Kidney tubule cell (primary cell): ENCODE results near the gene CTH.
A peak's percentile ranks its signal among the peaks of the same experiment; 100 is the strongest.
"Not testable (repeated sequence)": the region's sequence is repeated elsewhere in the genome, so short reads cannot be mapped to it uniquely, and the experiment has no call there.

Source experiments
- DNase-seq: peaks from one replicate; pipeline ENCODE4 v3.0.0-alpha.2; 2018; ENCODE audit warnings: low spot score

The CTH gene

DNA sequence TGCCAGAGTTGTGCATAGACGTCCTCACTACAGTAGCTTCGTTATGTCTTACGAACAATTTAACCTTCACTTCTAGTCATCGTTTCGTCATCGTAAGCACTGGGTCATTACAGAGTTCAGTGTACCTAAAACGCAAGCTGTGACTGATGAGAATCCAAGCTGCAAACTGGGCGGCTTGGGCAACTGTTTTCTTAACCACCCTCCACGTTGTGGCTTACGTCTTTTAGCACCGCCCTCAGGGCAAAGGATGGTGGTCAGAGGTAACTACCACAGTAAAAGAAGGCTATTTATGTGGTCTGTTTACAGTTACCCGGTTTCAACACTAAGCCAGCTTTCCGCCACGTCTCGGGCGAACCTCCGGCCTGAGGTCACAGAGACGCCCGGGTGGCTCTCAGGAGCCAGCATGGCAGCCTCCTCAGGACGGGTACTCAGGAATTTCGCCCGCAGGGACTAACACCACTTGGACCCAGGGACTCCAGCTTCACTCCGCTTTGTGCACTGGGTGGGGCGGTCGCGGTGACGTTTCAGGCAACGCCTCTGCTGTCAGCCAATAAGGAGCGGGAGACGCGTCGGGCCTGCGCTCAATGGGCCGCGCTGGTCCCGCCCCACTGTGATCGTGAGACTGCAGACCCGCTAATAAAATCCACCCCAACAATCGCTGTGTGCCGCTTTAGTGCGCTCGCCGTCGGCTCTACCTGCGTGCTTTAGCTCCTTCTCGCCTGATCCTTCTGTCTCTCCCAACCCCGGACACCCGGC, at the start of gene CTH:
Gene CTH, plus strand, starts transcription at position 665 of the 756 bp plus-strand sequence. CDS start 148 bp downstream, outside the sequence.
- peak; percentile 98 for DNase-seq

DNA sequence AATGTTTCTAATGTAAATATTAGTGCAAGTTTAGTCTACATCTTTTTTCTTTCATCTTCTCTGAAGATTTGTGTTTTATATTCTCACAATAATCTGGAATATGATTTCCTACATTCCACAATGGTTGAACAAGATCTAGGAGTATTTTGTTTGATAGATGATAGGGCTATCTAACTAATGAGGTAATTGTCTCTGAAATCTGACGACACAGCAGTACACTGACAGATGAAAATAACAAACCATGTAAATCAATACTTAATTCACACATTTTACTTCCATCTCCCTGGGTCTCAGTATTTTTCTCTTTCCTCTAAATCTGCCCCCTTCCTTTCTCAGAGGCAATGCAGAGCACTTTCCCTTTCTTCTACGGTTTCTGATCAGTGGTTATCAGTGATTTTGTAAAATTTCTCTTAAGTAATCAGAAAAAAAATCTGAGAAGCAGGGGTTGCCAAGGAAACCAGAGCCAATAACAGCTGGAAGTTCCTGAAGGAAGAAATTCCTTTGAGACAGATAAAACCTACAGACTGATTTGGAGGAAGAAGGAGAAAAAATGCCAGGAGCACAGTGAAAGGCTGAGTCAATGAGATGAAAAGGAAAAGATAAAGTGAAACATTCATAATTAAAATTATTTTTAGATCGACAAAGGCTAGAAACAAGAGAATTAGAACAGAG, 49.2 kb upstream of the CTH start:
- DNase-seq, result peak; percentile 57

DNA sequence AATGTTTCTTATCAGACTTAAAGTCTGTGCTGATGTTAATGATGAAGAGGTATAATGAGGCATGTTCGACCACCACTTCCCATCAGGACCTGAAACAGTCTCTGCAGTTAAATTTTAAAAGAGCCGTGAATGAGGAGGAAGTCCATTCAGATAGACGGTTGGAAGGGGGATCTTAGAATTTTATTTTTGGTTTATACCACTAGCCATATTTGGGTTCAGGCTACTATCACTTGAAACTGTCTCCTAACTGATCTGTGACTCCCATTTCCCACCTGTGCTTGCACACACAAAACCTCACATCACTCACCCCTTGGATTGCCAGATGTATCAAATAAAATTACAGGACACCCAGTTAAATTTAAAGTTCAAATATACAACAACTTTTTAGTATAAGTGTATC, 46.6 kb upstream of the CTH start:
- DNase-seq, result no peak

DNA sequence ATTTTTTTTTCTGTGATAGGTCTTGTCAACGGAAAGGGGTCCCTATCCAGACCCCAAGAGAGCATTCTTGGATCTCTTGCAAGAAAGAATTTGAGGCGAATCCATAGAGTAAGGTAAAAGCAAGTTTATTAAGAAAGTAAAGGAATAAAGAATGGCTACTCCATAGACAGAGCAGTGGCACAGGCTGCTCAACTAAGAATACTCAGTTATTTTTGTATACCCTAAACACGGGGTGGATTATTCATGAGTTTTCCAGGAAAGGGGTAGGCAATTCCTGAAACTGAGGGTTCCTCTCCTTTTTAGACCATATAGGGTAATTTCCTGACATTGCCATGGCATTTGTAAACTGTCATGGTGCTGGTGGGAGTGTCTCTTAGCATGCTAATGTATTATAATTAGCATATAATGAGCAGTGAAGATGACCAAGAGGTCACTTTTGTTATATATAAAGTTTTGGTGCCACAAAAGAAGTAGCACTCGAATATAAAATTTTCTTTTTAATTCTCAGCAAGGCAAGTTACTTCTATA, 44.6 kb upstream of the CTH start:
- not testable (repeated sequence) for DNase-seq

- DNase-seq, result peak; percentile 18
Observed at GRCh38 chr1:70366997-70367396, 44.1 kb upstream of the CTH start.

DNA sequence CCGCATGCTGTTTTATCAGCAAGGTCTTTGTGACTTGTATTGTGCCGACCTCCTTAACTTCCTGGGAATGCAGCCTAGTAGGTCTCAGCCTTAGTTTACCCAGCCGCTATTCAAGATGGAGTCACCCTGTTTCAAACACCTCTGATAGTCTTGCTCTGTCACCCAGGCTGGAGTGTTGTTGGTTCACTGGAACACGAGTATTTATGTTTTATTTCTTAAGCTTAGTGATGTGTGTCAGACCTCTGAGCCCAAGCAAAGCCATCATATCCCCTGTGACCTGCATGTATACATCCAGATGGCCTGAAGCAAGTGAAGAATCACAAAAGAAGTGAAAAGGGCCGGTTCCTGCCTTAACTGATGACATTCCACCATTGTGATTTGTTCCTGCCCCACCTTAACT, 43.7 kb upstream of the CTH start:
- not testable (repeated sequence) for DNase-seq

DNA sequence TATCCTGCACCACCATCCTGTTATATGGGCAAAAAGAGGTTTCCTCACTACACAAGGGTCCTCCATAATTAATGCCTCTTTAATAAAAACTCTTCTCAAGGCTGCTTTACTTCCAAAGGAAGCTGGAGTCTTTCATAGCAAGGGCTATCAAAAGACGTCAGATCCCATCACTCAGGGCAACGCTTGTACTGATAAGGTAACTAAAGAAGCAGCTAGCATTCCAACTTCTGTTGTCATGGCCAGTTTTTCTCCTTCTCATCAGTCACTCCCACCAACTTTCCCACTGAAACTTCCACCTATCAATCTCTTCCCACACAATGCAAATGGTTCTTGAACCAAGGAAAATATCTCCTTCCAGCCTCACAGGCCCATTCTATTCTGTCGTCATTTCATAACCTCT, 39.5 kb upstream of the CTH start:
- not testable (repeated sequence) for DNase-seq

- DNase-seq, result no peak
Observed at GRCh38 chr1:70372426-70372825, 38.6 kb upstream of the CTH start.

GRCh38 chr1:70373580-70373979, 37.5 kb upstream of the CTH start:
- not testable (repeated sequence) for DNase-seq

GRCh38 chr1:70376196-70376595, 34.9 kb upstream of the CTH start:
- DNase-seq, result no peak

GRCh38 chr1:70382682-70383081, 28.4 kb upstream of the CTH start:
- peak; percentile 33 for DNase-seq

- DNase-seq, result no peak
Observed at GRCh38 chr1:70383483-70383882, 27.6 kb upstream of the CTH start.

DNA sequence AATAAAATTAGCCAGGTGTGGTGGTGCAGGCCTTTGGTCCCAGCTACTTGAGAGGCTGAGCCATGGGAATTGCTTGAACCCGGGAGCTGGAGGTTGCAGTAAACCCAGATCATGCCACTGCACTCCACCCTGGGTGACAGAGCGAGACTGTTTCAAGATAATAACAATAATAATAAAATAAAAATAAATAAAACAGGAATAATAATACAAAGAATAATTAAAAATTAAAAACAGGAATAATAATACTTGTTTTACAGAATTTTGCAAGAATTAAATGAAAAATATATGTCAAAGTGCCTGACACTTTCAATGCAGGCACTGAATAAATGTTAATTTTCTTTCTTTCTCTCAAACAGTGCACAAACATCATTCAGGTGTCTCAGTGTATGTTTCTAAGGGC, 26.5 kb upstream of the CTH start:
- DNase-seq, result no peak

DNA sequence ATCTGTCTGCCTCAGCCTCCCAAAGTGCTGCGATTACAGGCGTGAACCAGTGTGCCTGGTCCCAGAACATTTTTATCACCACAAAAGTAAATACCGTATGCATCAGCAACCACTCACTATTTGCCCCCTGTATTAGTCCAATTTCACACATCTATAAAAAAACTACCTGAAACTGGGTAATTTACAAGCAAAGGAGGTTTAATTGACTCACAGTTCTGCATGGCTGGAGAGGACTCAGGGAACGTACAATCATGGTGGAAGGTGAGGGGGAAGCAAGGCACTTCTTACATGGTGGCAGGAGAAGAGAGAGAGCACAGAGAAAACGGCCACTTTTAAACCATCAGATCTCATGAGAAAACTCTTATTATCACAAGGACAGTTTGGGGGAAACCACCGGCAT, 25.6 kb upstream of the CTH start:
- no peak for DNase-seq

- DNase-seq, result no peak
Observed at GRCh38 chr1:70386121-70386520, 24.9 kb upstream of the CTH start.

DNA sequence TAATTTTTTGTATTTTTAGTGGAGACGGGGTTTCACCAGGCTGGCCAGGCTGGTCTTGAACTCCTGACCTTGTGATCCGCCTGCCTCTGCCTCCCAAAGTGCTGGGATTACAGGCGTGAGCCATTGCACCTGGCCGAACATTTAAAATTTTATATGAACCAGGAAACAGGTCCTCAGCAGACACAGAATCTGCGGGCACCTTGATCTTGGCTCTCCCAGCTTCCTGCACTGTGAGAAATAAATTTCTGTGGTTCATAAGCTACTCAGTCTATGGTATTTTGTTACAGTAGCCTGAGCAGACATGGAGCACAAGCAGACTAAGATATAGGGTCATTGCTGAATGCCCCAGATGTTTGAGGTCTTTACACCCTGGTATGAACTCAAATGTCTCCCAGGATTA, 23.6 kb upstream of the CTH start:
- no peak for DNase-seq

DNA sequence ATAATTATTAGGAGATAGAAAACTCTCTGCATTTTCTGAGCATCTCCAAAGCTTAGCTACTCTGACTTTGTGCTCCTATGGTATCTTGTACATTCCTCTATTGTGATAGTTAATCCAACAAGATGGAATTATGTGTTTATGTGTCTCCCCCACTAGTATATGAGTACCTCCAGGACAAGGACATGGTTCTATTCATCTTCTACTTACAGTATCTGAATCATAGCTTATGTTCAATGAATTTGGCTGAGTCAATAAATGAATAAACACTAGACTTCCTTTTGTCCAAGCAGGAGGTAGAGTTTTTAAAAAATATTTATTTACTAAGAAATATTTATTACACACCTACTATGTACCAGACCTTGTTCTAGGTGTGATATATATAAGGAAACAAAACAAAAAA, 18.4 kb upstream of the CTH start:
- no peak for DNase-seq

DNA sequence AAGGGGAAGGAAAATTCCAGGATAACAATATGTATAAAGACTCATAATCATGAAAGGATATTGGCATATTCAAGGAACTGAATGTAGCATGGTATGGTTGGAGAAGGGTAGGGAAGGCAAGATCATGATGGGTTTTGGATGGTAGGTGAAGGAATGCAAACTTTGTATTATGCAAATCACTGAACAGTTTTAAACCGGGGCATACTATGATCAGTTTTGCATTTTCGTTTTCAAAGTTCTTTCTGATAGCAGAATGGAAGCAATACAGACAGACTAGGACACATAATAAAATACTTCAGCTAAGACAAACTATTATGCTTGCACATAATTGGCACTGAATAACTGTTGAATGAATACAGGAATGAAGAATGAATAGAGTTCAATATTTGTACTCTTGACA, 14.5 kb upstream of the CTH start:
- no peak for DNase-seq

- DNase-seq, result no peak
Observed at GRCh38 chr1:70397013-70397412, 14.1 kb upstream of the CTH start.

DNA sequence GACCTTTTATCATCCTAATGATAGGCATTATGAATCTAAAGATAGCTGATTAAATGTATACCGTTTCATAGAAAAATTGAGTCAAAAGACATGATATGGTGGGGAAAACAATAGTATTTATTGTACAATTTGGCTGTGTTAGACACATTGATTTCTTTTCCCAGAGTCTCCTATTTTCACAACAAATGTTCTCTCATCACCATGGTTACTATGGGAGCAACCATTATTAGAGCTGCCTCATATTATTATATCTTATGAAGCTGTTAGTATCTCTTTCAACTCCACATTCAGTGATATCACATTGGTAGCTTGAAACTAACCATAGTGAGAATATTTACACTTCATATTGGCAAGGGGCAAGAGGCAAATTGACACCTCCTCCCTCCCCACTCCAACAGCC, 10.7 kb upstream of the CTH start:
- DNase-seq, result no peak

- DNase-seq, result no peak
Observed at GRCh38 chr1:70401974-70402373, 9.1 kb upstream of the CTH start.

DNA sequence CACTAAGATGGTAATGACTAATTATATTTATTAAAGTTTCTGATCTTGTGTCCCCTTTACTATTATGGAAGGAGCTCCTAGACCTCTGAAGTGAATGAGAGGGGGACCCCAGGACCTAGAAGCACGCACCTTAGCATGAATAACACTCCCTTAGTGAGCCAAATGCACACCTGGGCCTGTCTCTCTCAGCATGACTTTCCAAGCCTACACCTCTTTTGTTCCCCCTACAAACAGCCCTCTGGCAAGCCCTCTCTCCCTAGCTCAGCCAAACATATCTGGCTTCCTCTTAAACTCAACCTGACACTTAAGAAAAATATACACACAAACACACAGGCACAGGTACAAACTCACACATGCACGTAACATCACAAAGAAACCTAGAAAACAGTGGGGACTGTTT, 7.3 kb upstream of the CTH start:
- no peak for DNase-seq

GRCh38 chr1:70405780-70406416, 5.2 kb upstream of the CTH start:
- DNase-seq, result no peak
